A549 (cell line): Measurements from ENCODE around the gene NIFK.

ENCODE experiments used
- KDM1A ChIP-seq: fragments of 200-600 bp; sonication (generic); IDR thresholded peaks from 2 replicates; pipeline ENCODE4 v1.6.1; 2016; ENCODE audit warnings: low read depth, mild to moderate bottlenecking
- MAX ChIP-seq: IDR thresholded peaks from 2 replicates; pipeline ENCODE4 v1.6.1; 2012
- NR3C1 ChIP-seq: fragments of >200 bp; sonication (Bioruptor Twin); formaldehyde crosslinking; IDR thresholded peaks from 3 replicates; pipeline ENCODE4 v1.6.1; 2017
- REST ChIP-seq: fragments of 200-600 bp; sonication (generic); IDR thresholded peaks from 2 replicates; pipeline ENCODE4 v1.6.1; 2016; ENCODE audit warnings: antibody characterized with exemption, mild to moderate bottlenecking, moderate library complexity
- RNF2 ChIP-seq: fragments of 200-600 bp; sonication (generic); IDR thresholded peaks from 2 replicates; pipeline ENCODE4 v1.6.1; 2016; ENCODE audit warnings: low read depth, mild to moderate bottlenecking, antibody characterized with exemption, moderate library complexity, borderline replicate concordance
- SMC3 ChIP-seq: fragments of >200 bp; sonication (Bioruptor Twin); formaldehyde crosslinking; IDR thresholded peaks from 3 replicates; pipeline ENCODE4 v1.6.1; 2018; ENCODE audit warnings: inconsistent platforms
- USF2 ChIP-seq: fragments of 450-650 bp; IDR thresholded peaks from 2 replicates; pipeline ENCODE4 v1.6.1; 2014; ENCODE audit warnings: antibody characterized with exemption
- TF ChIP-seq, protein P1 (sequence below): fragments of >200 bp; sonication (Bioruptor Twin); formaldehyde crosslinking; IDR thresholded peaks from 3 replicates; pipeline ENCODE4 v1.5.1; 2016

GRCh38 chr2:121688820-121689219 is 47.9 kb downstream of the NIFK start:
- no peak for TF ChIP-seq RNF2
- TF ChIP-seq, protein P1, sequence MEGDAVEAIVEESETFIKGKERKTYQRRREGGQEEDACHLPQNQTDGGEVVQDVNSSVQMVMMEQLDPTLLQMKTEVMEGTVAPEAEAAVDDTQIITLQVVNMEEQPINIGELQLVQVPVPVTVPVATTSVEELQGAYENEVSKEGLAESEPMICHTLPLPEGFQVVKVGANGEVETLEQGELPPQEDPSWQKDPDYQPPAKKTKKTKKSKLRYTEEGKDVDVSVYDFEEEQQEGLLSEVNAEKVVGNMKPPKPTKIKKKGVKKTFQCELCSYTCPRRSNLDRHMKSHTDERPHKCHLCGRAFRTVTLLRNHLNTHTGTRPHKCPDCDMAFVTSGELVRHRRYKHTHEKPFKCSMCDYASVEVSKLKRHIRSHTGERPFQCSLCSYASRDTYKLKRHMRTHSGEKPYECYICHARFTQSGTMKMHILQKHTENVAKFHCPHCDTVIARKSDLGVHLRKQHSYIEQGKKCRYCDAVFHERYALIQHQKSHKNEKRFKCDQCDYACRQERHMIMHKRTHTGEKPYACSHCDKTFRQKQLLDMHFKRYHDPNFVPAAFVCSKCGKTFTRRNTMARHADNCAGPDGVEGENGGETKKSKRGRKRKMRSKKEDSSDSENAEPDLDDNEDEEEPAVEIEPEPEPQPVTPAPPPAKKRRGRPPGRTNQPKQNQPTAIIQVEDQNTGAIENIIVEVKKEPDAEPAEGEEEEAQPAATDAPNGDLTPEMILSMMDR, result no peak
- TF ChIP-seq SMC3, result no peak
- no peak for TF ChIP-seq NR3C1
- no peak for TF ChIP-seq USF2
- no peak for TF ChIP-seq MAX
- TF ChIP-seq REST, result no peak
- no peak for TF ChIP-seq KDM1A
